WTC11 (cell line): ENCODE measurements around the gene INTS7. TPM values are rescaled to one million over a fixed set of nuclear protein-coding genes. Genes with fewer than 3 reads are reported as not detected.
A peak's percentile ranks its signal among the peaks of the same experiment; 100 is the strongest.
"Not testable (repeated sequence)": the region's sequence is repeated elsewhere in the genome, so short reads cannot be mapped to it uniquely, and the experiment has no call there.

ENCODE experiments used
- ATAC-seq: fragments of 200-7000 bp; cut with Tn5 transposase; 2 replicates; pipeline ENCODE4 v1.10.0; 2021; ENCODE audit warnings: mild to moderate bottlenecking, moderate library complexity
- CTCF ChIA-PET: fragments of 300-600 bp; sonication (Branson Sonifier 250); formaldehyde crosslinking; loops from one replicate; lab custom pipeline; 2021; ENCODE audit warnings: antibody characterized with exemption; lab: Charles Lee
- POLR2A ChIA-PET: fragments of 350-600 bp; sonication (Branson Sonifier 250); formaldehyde crosslinking; loops from one replicate; lab custom pipeline; 2021; ENCODE audit warnings: antibody characterized with exemption; lab: Charles Lee
- DNase-seq: peaks from one replicate; pipeline ENCODE4 v3.0.0; 2021; ENCODE audit warnings: low spot score
- H3K27ac Mint-ChIP-seq: 2 replicates; pipeline ENCODE4 v1.8.0; 2021; ENCODE audit warnings: mixed read lengths
- H3K27me3 Mint-ChIP-seq: 2 replicates; pipeline ENCODE4 v1.8.0; 2021; ENCODE audit warnings: low read depth, mild to moderate bottlenecking, moderate library complexity, mixed read lengths
- H3K36me3 Mint-ChIP-seq: 2 replicates; pipeline ENCODE4 v1.8.0; 2021; ENCODE audit warnings: mixed read lengths
- H3K4me1 Mint-ChIP-seq: 2 replicates; pipeline ENCODE4 v1.8.0; 2022; ENCODE audit warnings: mixed read lengths
- H3K4me3 Mint-ChIP-seq: 2 replicates; pipeline ENCODE4 v1.8.0; 2021; ENCODE audit warnings: mild to moderate bottlenecking, moderate library complexity, mixed read lengths
- H3K9me3 Mint-ChIP-seq: 2 replicates; pipeline ENCODE4 v1.8.0; 2021; ENCODE audit warnings: mixed read lengths
- ESRRA ChIP-seq: sonication (generic); formaldehyde crosslinking; IDR thresholded peaks from 2 replicates; pipeline ENCODE4 v1.8.1; 2022; ENCODE audit warnings: mild to moderate bottlenecking, missing genetic modification reagents, borderline replicate concordance
- FOXP4 ChIP-seq: sonication (generic); formaldehyde crosslinking; IDR thresholded peaks from 2 replicates; pipeline ENCODE4 v1.8.0; 2022; ENCODE audit warnings: mild to moderate bottlenecking, missing genetic modification reagents
- HMGA2 ChIP-seq: fragments of 250-450 bp; sonication (Bioruptor Pico); IDR thresholded peaks from 2 replicates; pipeline ENCODE4 v1.4.0; 2021; ENCODE audit warnings: mild to moderate bottlenecking, moderate library complexity
- NFYB ChIP-seq: sonication (generic); formaldehyde crosslinking; conservative IDR thresholded peaks from 2 replicates; pipeline ENCODE4 v1.8.0; 2022; ENCODE audit warnings: low read depth, missing genetic modification reagents
- NR2C2 ChIP-seq: sonication (generic); formaldehyde crosslinking; IDR thresholded peaks from 2 replicates; pipeline ENCODE4 v1.8.0; 2022; ENCODE audit warnings: mild to moderate bottlenecking, missing genetic modification reagents
- NR3C1 ChIP-seq: sonication (generic); formaldehyde crosslinking; conservative IDR thresholded peaks from 2 replicates; pipeline ENCODE4 v1.8.1; 2023; ENCODE audit warnings: low read depth, mild to moderate bottlenecking, missing genetic modification reagents
- OVOL2 ChIP-seq: fragments of 250-450 bp; sonication (Bioruptor Pico); IDR thresholded peaks from 2 replicates; pipeline ENCODE4 v1.9.0; 2021; ENCODE audit warnings: mild to moderate bottlenecking, borderline replicate concordance
- STAT6 ChIP-seq: sonication (generic); formaldehyde crosslinking; conservative IDR thresholded peaks from 2 replicates; pipeline ENCODE4 v1.8.1; 2023; ENCODE audit warnings: mild to moderate bottlenecking, low read depth, missing genetic modification reagents, moderate library complexity
- total RNA-seq: library from RNA; stranded (reverse); gene quantifications from 3 replicates; pipeline ENCODE4 v1.2.3, GENCODE V29; 2021
- TF ChIP-seq, protein P1 (sequence below): fragments of 250-450 bp; sonication (Bioruptor Pico); IDR thresholded peaks from 2 replicates; pipeline ENCODE4 v1.9.0; 2021; ENCODE audit warnings: mild to moderate bottlenecking, borderline replicate concordance
- TF ChIP-seq, protein P2 (sequence below): fragments of 250-450 bp; sonication (Bioruptor Pico); IDR thresholded peaks from 2 replicates; pipeline ENCODE4 v2.1.2; 2022; ENCODE audit warnings: mild to moderate bottlenecking, moderate library complexity
- TF ChIP-seq, protein P3 (sequence below): sonication (generic); formaldehyde crosslinking; IDR thresholded peaks from 2 replicates; pipeline ENCODE4 v1.8.1; 2023; ENCODE audit warnings: mild to moderate bottlenecking, missing genetic modification reagents, borderline replicate concordance
- TF ChIP-seq, protein P4 (sequence below): sonication (generic); formaldehyde crosslinking; IDR thresholded peaks from 2 replicates; pipeline ENCODE4 v1.8.1; 2022; ENCODE audit warnings: low read depth, missing genetic modification reagents, borderline replicate concordance

Gene INTS7
- total RNA-seq, 1 experiment from 2014 or later: 17.2 TPM

DNA sequence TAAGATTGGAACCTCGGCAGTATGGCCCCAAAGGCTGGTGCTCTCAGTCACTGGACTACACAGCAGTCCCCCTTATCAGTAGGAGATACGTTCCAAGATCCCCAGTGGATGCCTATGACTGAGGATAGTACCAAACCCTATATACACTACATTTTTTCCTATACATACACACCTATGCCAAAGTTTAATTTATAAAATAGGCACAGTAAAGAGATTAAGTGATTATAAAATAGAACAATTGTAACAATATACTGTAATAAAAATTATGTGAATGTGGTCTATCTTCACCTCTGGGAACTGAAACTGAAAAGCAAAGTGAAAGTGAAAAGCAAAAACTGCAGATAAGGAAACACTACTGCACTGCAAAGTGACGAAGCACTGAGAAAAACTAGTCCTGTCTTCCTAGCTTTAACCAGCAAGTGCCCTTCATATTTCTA is 96.8 kb downstream of the INTS7 start (continued):
- TF ChIP-seq, protein P1, sequence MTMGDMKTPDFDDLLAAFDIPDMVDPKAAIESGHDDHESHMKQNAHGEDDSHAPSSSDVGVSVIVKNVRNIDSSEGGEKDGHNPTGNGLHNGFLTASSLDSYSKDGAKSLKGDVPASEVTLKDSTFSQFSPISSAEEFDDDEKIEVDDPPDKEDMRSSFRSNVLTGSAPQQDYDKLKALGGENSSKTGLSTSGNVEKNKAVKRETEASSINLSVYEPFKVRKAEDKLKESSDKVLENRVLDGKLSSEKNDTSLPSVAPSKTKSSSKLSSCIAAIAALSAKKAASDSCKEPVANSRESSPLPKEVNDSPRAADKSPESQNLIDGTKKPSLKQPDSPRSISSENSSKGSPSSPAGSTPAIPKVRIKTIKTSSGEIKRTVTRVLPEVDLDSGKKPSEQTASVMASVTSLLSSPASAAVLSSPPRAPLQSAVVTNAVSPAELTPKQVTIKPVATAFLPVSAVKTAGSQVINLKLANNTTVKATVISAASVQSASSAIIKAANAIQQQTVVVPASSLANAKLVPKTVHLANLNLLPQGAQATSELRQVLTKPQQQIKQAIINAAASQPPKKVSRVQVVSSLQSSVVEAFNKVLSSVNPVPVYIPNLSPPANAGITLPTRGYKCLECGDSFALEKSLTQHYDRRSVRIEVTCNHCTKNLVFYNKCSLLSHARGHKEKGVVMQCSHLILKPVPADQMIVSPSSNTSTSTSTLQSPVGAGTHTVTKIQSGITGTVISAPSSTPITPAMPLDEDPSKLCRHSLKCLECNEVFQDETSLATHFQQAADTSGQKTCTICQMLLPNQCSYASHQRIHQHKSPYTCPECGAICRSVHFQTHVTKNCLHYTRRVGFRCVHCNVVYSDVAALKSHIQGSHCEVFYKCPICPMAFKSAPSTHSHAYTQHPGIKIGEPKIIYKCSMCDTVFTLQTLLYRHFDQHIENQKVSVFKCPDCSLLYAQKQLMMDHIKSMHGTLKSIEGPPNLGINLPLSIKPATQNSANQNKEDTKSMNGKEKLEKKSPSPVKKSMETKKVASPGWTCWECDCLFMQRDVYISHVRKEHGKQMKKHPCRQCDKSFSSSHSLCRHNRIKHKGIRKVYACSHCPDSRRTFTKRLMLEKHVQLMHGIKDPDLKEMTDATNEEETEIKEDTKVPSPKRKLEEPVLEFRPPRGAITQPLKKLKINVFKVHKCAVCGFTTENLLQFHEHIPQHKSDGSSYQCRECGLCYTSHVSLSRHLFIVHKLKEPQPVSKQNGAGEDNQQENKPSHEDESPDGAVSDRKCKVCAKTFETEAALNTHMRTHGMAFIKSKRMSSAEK (CRISPR knock-in tag): no peak

- CTCF ChIA-PET, H3K4me3 Mint-ChIP-seq, H3K4me1 Mint-ChIP-seq, ATAC-seq, DNase-seq, POLR2A ChIA-PET, H3K9me3 Mint-ChIP-seq, H3K27me3 Mint-ChIP-seq, H3K27ac Mint-ChIP-seq: not testable (repeated sequence)
- peaks cover 12% of the 10 kb centered on the region for H3K36me3 Mint-ChIP-seq
- TF ChIP-seq HMGA2 (CRISPR knock-in tag): peak; percentile 67
Observed at GRCh38 chr1:211937422-211937821, 97.9 kb downstream of the INTS7 start.

- no peak for DNase-seq
- ChIA-PET POLR2A (interaction anchor here (0.6 kb wide), 1 partner anchor 369 kb away, joined by 4 read pairs; no protein-coding TSS in a partner anchor), CTCF (interaction anchor here (0.5 to 2.3 kb wide), 3 partner anchors 9 to 180 kb away, joined by 3 to 6 read pairs (median 4); partner anchors contain the start of genes DTL and INTS7)
- Mint-ChIP-seq H3K27me3 (no peaks in the 10 kb centered on the region), H3K36me3 (no peaks in the 10 kb centered on the region), H3K27ac (no peak overlapping the region), H3K4me3 (no peak overlapping the region), H3K4me1 (peaks cover 6% of the 10 kb centered on the region), H3K9me3 (no peaks in the 10 kb centered on the region)
- no peak for ATAC-seq
- TF ChIP-seq NR2C2 (no peak), NR3C1 (no peak), ESRRA (CRISPR knock-in tag) (no peak), NFYB (CRISPR knock-in tag) (no peak), STAT6 (no peak), OVOL2 (CRISPR knock-in tag) (no peak), FOXP4 (CRISPR knock-in tag) (no peak)
- TF ChIP-seq, protein P2, sequence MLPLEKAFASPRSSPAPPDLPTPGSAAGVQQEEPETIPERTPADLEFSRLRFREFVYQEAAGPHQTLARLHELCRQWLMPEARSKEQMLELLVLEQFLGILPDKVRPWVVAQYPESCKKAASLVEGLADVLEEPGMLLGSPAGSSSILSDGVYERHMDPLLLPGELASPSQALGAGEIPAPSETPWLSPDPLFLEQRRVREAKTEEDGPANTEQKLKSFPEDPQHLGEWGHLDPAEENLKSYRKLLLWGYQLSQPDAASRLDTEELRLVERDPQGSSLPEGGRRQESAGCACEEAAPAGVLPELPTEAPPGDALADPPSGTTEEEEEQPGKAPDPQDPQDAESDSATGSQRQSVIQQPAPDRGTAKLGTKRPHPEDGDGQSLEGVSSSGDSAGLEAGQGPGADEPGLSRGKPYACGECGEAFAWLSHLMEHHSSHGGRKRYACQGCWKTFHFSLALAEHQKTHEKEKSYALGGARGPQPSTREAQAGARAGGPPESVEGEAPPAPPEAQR (CRISPR knock-in tag): no peak
- TF ChIP-seq, protein P3, sequence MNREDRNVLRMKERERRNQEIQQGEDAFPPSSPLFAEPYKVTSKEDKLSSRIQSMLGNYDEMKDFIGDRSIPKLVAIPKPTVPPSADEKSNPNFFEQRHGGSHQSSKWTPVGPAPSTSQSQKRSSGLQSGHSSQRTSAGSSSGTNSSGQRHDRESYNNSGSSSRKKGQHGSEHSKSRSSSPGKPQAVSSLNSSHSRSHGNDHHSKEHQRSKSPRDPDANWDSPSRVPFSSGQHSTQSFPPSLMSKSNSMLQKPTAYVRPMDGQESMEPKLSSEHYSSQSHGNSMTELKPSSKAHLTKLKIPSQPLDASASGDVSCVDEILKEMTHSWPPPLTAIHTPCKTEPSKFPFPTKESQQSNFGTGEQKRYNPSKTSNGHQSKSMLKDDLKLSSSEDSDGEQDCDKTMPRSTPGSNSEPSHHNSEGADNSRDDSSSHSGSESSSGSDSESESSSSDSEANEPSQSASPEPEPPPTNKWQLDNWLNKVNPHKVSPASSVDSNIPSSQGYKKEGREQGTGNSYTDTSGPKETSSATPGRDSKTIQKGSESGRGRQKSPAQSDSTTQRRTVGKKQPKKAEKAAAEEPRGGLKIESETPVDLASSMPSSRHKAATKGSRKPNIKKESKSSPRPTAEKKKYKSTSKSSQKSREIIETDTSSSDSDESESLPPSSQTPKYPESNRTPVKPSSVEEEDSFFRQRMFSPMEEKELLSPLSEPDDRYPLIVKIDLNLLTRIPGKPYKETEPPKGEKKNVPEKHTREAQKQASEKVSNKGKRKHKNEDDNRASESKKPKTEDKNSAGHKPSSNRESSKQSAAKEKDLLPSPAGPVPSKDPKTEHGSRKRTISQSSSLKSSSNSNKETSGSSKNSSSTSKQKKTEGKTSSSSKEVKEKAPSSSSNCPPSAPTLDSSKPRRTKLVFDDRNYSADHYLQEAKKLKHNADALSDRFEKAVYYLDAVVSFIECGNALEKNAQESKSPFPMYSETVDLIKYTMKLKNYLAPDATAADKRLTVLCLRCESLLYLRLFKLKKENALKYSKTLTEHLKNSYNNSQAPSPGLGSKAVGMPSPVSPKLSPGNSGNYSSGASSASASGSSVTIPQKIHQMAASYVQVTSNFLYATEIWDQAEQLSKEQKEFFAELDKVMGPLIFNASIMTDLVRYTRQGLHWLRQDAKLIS (CRISPR knock-in tag): no peak
- TF ChIP-seq, protein P4, sequence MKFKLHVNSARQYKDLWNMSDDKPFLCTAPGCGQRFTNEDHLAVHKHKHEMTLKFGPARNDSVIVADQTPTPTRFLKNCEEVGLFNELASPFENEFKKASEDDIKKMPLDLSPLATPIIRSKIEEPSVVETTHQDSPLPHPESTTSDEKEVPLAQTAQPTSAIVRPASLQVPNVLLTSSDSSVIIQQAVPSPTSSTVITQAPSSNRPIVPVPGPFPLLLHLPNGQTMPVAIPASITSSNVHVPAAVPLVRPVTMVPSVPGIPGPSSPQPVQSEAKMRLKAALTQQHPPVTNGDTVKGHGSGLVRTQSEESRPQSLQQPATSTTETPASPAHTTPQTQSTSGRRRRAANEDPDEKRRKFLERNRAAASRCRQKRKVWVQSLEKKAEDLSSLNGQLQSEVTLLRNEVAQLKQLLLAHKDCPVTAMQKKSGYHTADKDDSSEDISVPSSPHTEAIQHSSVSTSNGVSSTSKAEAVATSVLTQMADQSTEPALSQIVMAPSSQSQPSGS (CRISPR knock-in tag): no peak
Observed at GRCh38 chr1:211935448-211935970, 99.8 kb downstream of the INTS7 start.
